SW 1271 (cell line): Measurements from ENCODE around the gene ANKRD66.

ENCODE experiments used
- DNase-seq, 2 experiments: peaks; one replicate each; lab custom pipeline; 2025; lab: John Stamatoyannopoulos, UW

ANKRD66 gene

DNA sequence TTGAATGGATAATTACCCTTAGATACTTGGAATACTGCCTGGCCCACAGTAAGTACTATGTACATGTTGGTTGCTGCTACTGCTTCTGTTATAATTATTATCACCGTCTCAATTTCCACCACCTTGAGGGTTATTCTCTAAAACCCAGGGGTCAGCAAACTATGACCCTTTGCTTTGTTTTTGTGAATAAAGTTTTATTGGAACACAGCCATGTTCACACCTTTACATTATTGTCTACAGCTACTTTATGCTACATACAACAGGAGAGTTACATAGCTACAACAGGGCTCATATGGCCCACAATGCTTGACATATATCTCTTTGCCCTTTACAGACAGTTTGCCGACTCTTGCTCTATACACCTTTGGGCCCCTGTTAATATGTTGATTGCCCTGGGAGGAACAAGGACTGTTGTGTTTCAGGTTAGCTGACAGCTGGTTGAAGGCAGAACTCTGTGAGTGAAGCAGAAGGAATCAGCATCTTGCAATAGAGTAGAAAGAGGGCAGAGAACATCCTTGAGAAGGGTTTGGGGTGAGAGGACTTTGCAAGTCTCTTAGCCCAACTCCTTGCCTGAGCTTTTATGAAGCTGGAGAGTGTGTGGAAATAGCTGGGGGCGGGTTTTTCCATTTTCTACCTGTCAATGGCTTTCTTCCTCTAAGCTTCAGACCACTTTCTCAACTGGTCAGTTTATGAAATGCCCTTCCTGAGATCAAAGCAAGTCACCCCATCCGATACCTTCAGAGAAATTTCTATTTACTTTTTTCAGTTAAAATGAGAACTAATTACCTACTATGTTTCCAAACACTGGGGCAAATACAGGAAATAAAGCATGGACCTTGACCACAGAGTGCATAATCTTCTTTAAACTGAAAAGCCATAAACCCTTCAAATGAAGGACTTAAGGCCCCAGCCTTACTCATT, 43.0 kb downstream of the ANKRD66 start:
- no peak for DNase-seq

DNA sequence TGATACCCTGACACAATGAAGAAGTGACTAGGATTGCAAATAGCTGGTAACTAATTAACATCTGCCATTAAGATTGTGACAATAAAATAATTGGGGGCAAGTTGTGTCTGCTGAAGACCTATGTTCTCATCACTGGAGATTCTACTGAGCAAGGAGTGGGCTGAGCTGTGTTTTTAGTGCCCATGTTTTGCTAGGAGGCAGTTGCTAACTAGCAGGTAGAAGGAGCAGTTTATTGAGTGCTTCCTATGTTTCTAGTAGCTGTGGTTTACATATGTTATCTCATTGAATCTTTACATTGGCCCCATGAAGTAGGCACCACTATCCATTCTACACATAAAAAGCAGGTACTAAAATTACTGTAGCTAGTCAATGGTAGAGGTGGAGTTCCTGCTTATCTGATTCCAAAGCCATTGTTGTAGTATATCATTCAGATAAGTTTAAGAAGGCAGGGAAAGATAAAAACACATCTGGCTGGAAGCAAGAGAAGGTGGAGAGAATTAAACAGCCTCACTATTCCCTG, 43.7 kb downstream of the ANKRD66 start:
- DNase-seq: no peak

DNA sequence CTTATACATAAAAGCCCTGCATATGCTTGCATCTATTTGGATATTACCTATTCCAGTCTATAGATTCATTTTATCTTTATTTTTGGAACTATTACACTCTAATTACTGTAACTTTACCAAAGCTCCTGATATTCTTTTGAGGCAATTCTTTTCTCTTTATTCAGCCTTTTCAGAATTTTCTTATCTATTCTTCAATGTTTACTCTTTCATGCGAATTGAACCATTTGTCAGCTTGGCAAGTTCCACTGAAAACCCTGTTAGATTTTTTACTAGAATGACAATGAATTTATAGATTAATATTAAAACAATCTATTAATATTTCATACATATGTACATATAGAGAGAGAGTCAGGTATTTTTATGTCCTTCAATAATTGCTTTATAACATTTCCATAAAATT, 45.9 kb downstream of the ANKRD66 start:
- no peak for DNase-seq

- no peak for DNase-seq
Measured at GRCh38 chr6:46793138-46793537, 46.4 kb downstream of the ANKRD66 start, which contains the start of gene MEP1A. Gene MEP1A (plus strand): TSS chr6:46793389. CDS start chr6:46793399, 10 bp downstream.

DNA sequence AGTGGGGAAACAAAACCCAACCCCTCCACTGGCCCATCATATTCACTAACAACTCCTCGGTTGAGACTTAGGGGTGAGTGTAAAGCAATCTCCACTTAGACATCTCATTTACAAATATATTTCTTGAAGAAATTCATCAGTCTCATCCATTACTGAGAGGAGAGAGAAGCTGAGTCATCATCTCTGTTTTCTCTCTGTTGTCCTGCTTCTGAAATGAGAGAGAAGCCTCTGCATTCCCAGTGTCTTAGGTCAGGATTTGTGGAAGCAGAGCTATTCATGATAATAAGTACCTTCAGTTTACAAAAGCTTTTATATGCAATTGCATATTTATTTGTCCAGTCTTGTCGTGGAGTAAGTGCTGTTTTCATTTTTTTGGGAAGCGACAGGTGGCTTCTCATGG, 47.3 kb downstream of the ANKRD66 start:
- DNase-seq: no peak

GRCh38 chr6:46795816-46796215, 49.1 kb downstream of the ANKRD66 start:
- DNase-seq: no peak

DNA sequence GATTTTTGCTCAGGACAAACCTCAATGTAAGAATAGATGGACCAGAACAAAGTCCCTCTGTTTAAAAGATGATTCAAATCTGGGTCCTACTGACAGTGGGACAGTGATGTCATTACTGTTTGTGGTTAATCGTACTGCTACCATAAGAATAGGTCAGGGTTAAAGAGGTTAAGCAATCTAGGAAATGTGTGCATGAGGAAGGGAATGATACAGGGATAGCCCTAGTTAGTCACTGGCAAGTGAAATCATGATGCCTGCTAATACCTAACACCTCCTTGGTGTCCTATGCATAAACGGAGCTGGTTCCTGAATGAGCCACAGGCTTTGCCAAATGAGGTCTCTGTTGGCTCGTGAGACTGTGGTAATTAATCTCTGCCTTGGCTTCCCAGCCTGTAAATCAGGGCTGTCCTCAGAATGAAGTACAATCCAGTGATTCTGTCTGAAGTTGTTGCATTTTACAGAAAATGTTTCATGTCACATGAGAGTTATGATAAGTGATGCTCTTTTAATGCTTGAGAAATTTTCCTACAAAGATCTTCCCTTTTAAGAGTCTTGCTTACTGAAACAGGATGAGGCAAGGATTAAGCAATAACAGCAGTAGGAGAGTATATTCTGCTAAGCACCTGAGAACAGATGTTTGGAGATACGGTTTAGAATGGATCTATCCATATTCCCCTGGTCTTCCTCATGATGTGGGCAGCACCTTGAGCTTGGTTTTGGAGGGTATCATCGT, 50.3 kb downstream of the ANKRD66 start:
- no peak for DNase-seq

GRCh38 chr6:46799657-46800056, 52.9 kb downstream of the ANKRD66 start:
- DNase-seq: no peak

- no peak for DNase-seq
Measured at GRCh38 chr6:46808806-46809205, 62.1 kb downstream of the ANKRD66 start.
